K562 (cell line): Measurements from ENCODE around the gene SPX.

Experiments used
- BHLHE40 ChIP-seq: IDR thresholded peaks from 2 replicates; pipeline ENCODE4 v1.6.1; 2011; ENCODE audit warnings: low read length, improper control_type of control experiment
- CBX8 ChIP-seq: fragments of 200-600 bp; sonication (generic); IDR thresholded peaks from 2 replicates; pipeline ENCODE4 v1.6.1; 2012; ENCODE audit warnings: borderline replicate concordance, mixed run types, low read depth, mild to moderate bottlenecking, moderate library complexity, mixed read lengths, low read length, control low read depth, inconsistent platforms; ENCODE audit not compliant: poor library complexity, severe bottlenecking; ENCODE audit errors: extremely low read depth
- CHD2 ChIP-seq: IDR thresholded peaks from 2 replicates; pipeline ENCODE4 v1.6.1; 2011; ENCODE audit warnings: low read depth, low read length
- CTCF ChIP-seq, 3 experiments: IDR thresholded peaks in 2 of 3; conservative IDR thresholded peaks in 1 of 3; 2 replicates each; pipeline ENCODE4 v1.5.1; 2011 to 2012; ENCODE audit warnings: low read length in 3 of 3, mild to moderate bottlenecking in 3 of 3, control low read depth in 2 of 3, improper control_type of control experiment in 1 of 3, inconsistent platforms in 1 of 3, low read depth in 1 of 3, mixed read lengths in 1 of 3, moderate library complexity in 1 of 3; ENCODE audit not compliant: insufficient read depth in 2 of 3
- CUX1 ChIP-seq: fragments of 200-800 bp; sonication (Bioruptor generic); IDR thresholded peaks from 2 replicates; pipeline ENCODE4 v1.6.1; 2016; ENCODE audit warnings: missing genetic modification characterization, missing compliant biosample characterization
- EP300 ChIP-seq: IDR thresholded peaks from 2 replicates; pipeline ENCODE4 v1.6.1; 2012; ENCODE audit warnings: low read length, improper control_type of control experiment
- JUND ChIP-seq, 2 experiments: IDR thresholded peaks; 2 replicates in 1 of 2; 3 replicates in 1 of 2; pipeline ENCODE4 v1.6.1; 2011; ENCODE audit warnings: borderline replicate concordance in 2 of 2, low read depth in 2 of 2, low read length in 2 of 2, improper control_type of control experiment in 1 of 2, missing biosample characterization in 1 of 2, missing genetic modification characterization in 1 of 2, missing genetic modification reagents in 1 of 2
- MEIS2 ChIP-seq: fragments of 450-650 bp; IDR thresholded peaks from 2 replicates; pipeline ENCODE4 v1.6.1; 2014; ENCODE audit warnings: mild to moderate bottlenecking; ENCODE audit not compliant: partially characterized antibody
- RAD51 ChIP-seq: fragments of 450-650 bp; IDR thresholded peaks from 2 replicates; pipeline ENCODE4 v1.7.1; 2016; ENCODE audit warnings: low read depth, mild to moderate bottlenecking, borderline replicate concordance
- TAF9B ChIP-seq: fragments of 450-650 bp; IDR thresholded peaks from 2 replicates; pipeline ENCODE4 v1.6.1; 2018; ENCODE audit warnings: mild to moderate bottlenecking; ENCODE audit not compliant: partially characterized antibody
- TBL1XR1 ChIP-seq, 2 experiments: IDR thresholded peaks; 2 replicates each; pipeline ENCODE4 v1.6.1; 2012; ENCODE audit warnings: improper control_type of control experiment in 2 of 2, low read length in 2 of 2, mild to moderate bottlenecking in 1 of 2
- ZC3H11A ChIP-seq: IDR thresholded peaks from 2 replicates; pipeline ENCODE4 v1.6.1; 2012; ENCODE audit warnings: low read depth, low read length, improper control_type of control experiment
- ZNF224 ChIP-seq: sonication (generic); formaldehyde crosslinking; IDR thresholded peaks from 2 replicates; pipeline ENCODE4 v1.8.0; 2022; ENCODE audit warnings: mild to moderate bottlenecking, missing genetic modification reagents

GRCh38 chr12:21516281-21516680 lies 9.8 kb upstream of the SPX start:
- TF ChIP-seq TAF9B (no peak), CTCF (IDR thresholded peaks at IDR 0.05 in 2 of 3, conservative IDR thresholded peaks at IDR 0.05 in 1 of 3; ENCODE audit: insufficient read depth in 2 of 3, low read depth in 1 of 3, low read length in 3 of 3) (no peak), CUX1 (CRISPR knock-in tag) (no peak), CHD2 (no peak), MEIS2 (no peak), CBX8 (no peak), EP300 (no peak), JUND (IDR thresholded peaks at IDR 0.05; ENCODE audit: borderline replicate concordance, low read depth, low read length) (no peak), JUND (tag; IDR thresholded peaks at IDR 0.05; ENCODE audit: borderline replicate concordance, low read depth, low read length) (no peak), ZNF224 (CRISPR knock-in tag) (no peak), ZC3H11A (no peak), RAD51 (no peak), TBL1XR1 (IDR thresholded peaks at IDR 0.05; ENCODE audit: low read length in 2 of 2) (no peak), BHLHE40 (no peak)
